DOHH2 (cell line): Measurements from ENCODE around the gene ATP2B2.

Experiments used
- H3F3A ChIP-seq: fragments of 200-600 bp; sonication (generic), shearing (Covaris generic); 2 replicates; pipeline ENCODE4 v1.6.0; 2016; ENCODE audit warnings: antibody characterized with exemption, mild to moderate bottlenecking; ENCODE audit not compliant: control insufficient read depth, insufficient read depth
- H3K27ac ChIP-seq: fragments of 200-600 bp; sonication (generic); 2 replicates; pipeline ENCODE4 v1.5.1; 2014; ENCODE audit warnings: low read depth, mild to moderate bottlenecking, low read length, moderate library complexity
- H3K27me3 ChIP-seq: fragments of 200-600 bp; sonication (generic); 2 replicates; pipeline ENCODE4 v1.6.1; 2014; ENCODE audit warnings: mild to moderate bottlenecking, low read length, mixed read lengths; ENCODE audit not compliant: control insufficient read depth
- H3K36me3 ChIP-seq: fragments of 200-600 bp; sonication (generic); 2 replicates; pipeline ENCODE4 v1.6.1; 2014; ENCODE audit warnings: mild to moderate bottlenecking, low read length, moderate library complexity, mixed read lengths; ENCODE audit not compliant: control insufficient read depth
- H3K4me1 ChIP-seq: fragments of 200-600 bp; sonication (generic); 2 replicates; pipeline ENCODE4 v1.6.1; 2014; ENCODE audit warnings: mild to moderate bottlenecking, low read length, mixed read lengths; ENCODE audit not compliant: control insufficient read depth
- H3K4me2 ChIP-seq: fragments of 200-600 bp; sonication (generic); 2 replicates; pipeline ENCODE4 v1.6.0; 2014; ENCODE audit warnings: mild to moderate bottlenecking, low read length, moderate library complexity
- H3K4me3 ChIP-seq: fragments of 200-600 bp; sonication (generic); 2 replicates; pipeline ENCODE4 v1.5.1; 2014; ENCODE audit warnings: mild to moderate bottlenecking, low read length, mixed read lengths
- H3K79me2 ChIP-seq: fragments of 200-600 bp; sonication (generic); 2 replicates; pipeline ENCODE4 v1.6.1; 2014; ENCODE audit warnings: mild to moderate bottlenecking, low read length, mixed read lengths; ENCODE audit not compliant: control insufficient read depth
- H3K9me2 ChIP-seq: fragments of 200-600 bp; sonication (generic); replicated peaks from 2 replicates; pipeline ENCODE4 v1.6.1; 2014; ENCODE audit warnings: mild to moderate bottlenecking, low read length, mixed read lengths; ENCODE audit not compliant: control insufficient read depth
- H3K9me3 ChIP-seq: fragments of 200-600 bp; sonication (generic); 2 replicates; pipeline ENCODE4 v1.6.1; 2014; ENCODE audit warnings: antibody characterized with exemption, low read length, mixed read lengths; ENCODE audit not compliant: control insufficient read depth, insufficient read depth
- H4K20me1 ChIP-seq: fragments of 200-600 bp; sonication (generic); 2 replicates; pipeline ENCODE4 v1.6.0; 2014; ENCODE audit warnings: low read depth, mild to moderate bottlenecking, antibody characterized with exemption, low read length, moderate library complexity; ENCODE audit not compliant: control insufficient read depth, insufficient read depth
- EZH2phosphoT487 ChIP-seq: fragments of 200-600 bp; sonication (generic); IDR thresholded peaks from 2 replicates; pipeline ENCODE4 v1.6.1; 2017; ENCODE audit warnings: borderline replicate concordance, mild to moderate bottlenecking, antibody characterized with exemption, low read length, moderate library complexity, mixed read lengths
- TF ChIP-seq, protein P1 (sequence below): fragments of 200-600 bp; sonication (generic); IDR thresholded peaks from one replicate; pipeline ENCODE4 v1.5.1; 2014; ENCODE audit warnings: antibody characterized with exemption, mild to moderate bottlenecking, low read depth, low read length; ENCODE audit not compliant: poor library complexity, severe bottlenecking

Gene ATP2B2

DNA sequence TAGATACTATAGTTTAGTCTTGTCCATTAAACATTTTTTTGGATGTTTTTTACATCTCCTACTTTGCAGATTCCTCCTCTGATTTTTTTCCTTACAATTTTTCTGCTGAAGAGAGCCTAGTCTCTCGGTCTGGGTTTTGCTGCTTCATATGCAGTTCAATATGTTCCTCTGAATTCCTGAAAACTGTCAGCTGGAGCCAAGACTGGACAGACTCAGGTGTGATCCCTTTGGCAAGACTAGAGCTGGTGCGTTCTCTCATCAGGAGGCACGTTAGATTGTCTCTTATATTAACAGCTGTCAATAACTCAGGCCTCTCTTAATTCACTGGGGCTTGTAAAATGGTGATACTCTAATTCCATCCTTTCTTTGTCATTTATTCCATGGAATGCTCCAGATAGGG is 199.2 kb downstream of the ATP2B2 start:
- Histone ChIP-seq H4K20me1 (no peaks in the 10 kb centered on the region), H3K27ac (no peak overlapping the region), H3K4me2 (no peak overlapping the region), H3K4me1 (peaks cover 3% of the 10 kb centered on the region; the same call in 1 of the 2 replicates), H3F3A (peaks cover 9% of the 10 kb centered on the region; the same call in 1 of the 2 replicates), H3K9me3 (no peaks in the 10 kb centered on the region), H3K27me3 (no peaks in the 10 kb centered on the region), H3K9me2 (no peaks in the 10 kb centered on the region), H3K4me3 (no peak overlapping the region), H3K79me2 (no peaks in the 10 kb centered on the region), H3K36me3 (peaks cover 76% of the 10 kb centered on the region)
- TF ChIP-seq EZH2phosphoT487 = no peak
- TF ChIP-seq, protein P1, sequence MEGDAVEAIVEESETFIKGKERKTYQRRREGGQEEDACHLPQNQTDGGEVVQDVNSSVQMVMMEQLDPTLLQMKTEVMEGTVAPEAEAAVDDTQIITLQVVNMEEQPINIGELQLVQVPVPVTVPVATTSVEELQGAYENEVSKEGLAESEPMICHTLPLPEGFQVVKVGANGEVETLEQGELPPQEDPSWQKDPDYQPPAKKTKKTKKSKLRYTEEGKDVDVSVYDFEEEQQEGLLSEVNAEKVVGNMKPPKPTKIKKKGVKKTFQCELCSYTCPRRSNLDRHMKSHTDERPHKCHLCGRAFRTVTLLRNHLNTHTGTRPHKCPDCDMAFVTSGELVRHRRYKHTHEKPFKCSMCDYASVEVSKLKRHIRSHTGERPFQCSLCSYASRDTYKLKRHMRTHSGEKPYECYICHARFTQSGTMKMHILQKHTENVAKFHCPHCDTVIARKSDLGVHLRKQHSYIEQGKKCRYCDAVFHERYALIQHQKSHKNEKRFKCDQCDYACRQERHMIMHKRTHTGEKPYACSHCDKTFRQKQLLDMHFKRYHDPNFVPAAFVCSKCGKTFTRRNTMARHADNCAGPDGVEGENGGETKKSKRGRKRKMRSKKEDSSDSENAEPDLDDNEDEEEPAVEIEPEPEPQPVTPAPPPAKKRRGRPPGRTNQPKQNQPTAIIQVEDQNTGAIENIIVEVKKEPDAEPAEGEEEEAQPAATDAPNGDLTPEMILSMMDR = no peak

DNA sequence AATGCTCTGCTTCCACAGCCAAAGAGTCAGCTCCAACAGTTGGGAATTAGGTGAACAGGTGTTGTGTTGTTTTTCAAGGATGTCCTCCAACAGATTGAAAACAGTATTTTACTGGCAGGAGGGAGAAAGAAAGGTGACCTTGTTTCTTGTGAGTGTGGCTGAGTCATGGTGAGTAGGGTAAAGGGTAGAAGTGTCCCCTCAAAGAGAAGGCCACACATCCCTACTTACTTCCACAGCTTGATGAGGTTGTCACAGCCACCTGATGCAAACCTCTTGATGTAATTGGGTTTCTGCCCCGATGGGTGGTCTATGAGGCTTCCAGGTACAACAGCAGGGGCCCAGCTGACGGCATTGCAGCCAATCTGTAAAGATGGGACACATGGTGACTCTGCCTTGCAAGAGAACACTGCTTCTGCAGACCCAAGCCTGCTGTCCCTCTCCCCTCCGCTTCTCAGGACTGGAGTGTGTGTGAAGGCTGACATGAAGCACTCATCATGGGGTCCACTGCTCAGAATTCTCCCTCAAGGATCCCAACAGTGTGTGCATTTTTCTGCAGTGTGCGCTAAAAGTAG is 200.0 kb downstream of the ATP2B2 start:
- Histone ChIP-seq H3F3A (peaks cover 9% of the 10 kb centered on the region; the same call in 1 of the 2 replicates), H3K79me2 (no peaks in the 10 kb centered on the region), H3K27ac (no peak overlapping the region), H3K4me1 (peaks cover 3% of the 10 kb centered on the region; the same call in 1 of the 2 replicates), H3K36me3 (peaks cover 76% of the 10 kb centered on the region), H3K9me3 (no peaks in the 10 kb centered on the region), H3K4me2 (no peak overlapping the region), H3K4me3 (no peak overlapping the region), H3K27me3 (no peaks in the 10 kb centered on the region), H3K9me2 (no peaks in the 10 kb centered on the region), H4K20me1 (no peaks in the 10 kb centered on the region)
- TF ChIP-seq, protein P1 = no peak
- TF ChIP-seq EZH2phosphoT487 = no peak

DNA sequence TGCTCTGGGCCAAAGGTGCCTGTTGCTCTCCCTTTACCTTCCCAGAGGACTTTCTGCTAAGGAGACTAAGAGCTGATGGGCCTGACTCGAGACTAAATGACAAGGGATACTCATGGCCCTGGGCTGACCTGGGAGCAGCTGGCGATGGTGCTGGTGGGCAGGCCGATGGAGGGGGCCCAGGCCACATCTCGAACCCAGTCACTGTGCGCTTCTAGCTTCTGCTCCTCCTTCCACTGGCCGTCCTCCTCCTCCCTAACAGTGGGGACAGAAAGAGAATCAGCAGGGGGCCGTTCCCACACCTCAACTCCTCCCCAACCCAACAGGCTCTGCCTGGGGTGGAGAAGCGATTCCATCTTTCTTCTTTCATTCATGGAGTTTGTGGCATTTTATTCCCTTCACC is 200.5 kb downstream of the ATP2B2 start:
- Histone ChIP-seq H3K36me3 (peaks cover 77% of the 10 kb centered on the region), H3K4me1 (peaks cover 3% of the 10 kb centered on the region; the same call in 1 of the 2 replicates), H3K9me3 (no peaks in the 10 kb centered on the region), H3K79me2 (0 out of 2 replicates have a peak, but pooled peaks cover 2% of the 10 kb centered on the region), H3K27me3 (no peaks in the 10 kb centered on the region), H3K4me3 (no peak overlapping the region), H3K4me2 (no peak overlapping the region), H4K20me1 (no peaks in the 10 kb centered on the region), H3K9me2 (no peaks in the 10 kb centered on the region), H3K27ac (no peak overlapping the region), H3F3A (peaks cover 9% of the 10 kb centered on the region; the same call in 1 of the 2 replicates)
- no peak for TF ChIP-seq EZH2phosphoT487
- TF ChIP-seq, protein P1 = no peak
